Right atrium auricular region (tissue), 2 donors: ENCODE measurements around the gene NDUFS4. TPM values are rescaled to one million over a fixed set of nuclear protein-coding genes. Genes with fewer than 3 reads are reported as not detected.
"Not testable (repeated sequence)": the region's sequence is repeated elsewhere in the genome, so short reads cannot be mapped to it uniquely, and the experiment has no call there.

Experiments
- DNase-seq: peaks from one replicate; pipeline ENCODE4 v3.0.0-alpha.2; 2019; ENCODE audit warnings: low spot score
- H3K27ac ChIP-seq, 2 donors: fragments of 200-600 bp; sonication (generic); 1 replicate in 1 of 2; 2 replicates in 1 of 2; pipeline ENCODE4 v1.5.1; 2016 to 2019
- H3K27me3 ChIP-seq, 2 donors: fragments of 200-600 bp; sonication (generic); one replicate each; pipeline versions ENCODE4 v1.5.1 to v1.6.0; 2017 to 2019
- H3K36me3 ChIP-seq: fragments of 200-600 bp; sonication (generic); one replicate; pipeline ENCODE4 v1.5.1; 2016
- H3K4me1 ChIP-seq, 2 donors: fragments of 200-600 bp; sonication (generic); one replicate each; pipeline versions ENCODE4 v1.5.1 to v1.6.0; 2017 to 2019
- H3K4me3 ChIP-seq, 2 donors: fragments of 200-600 bp; sonication (generic); 1 replicate in 1 of 2; 2 replicates in 1 of 2; pipeline ENCODE4 v1.5.1; 2017 to 2019; ENCODE audit warnings: mild to moderate bottlenecking in 1 of 2, moderate library complexity in 1 of 2
- H3K9me3 ChIP-seq, 2 donors: fragments of 200-600 bp; sonication (generic); one replicate each; pipeline ENCODE4 v1.5.1; 2019
- total RNA-seq, 2 donors: library from RNA; depleted of rRNA; stranded (reverse); fragments of >200 nt; gene quantifications; one replicate each; pipeline ENCODE4 v1.1.0, GENCODE V29; 2016
- TF ChIP-seq, protein P1 (sequence below), 2 donors: fragments of 200-600 bp; sonication (generic); IDR thresholded peaks; one replicate each; pipeline ENCODE4 v1.5.1; 2019; ENCODE audit warnings: antibody characterized with exemption in 2 of 2

The NDUFS4 gene
- total RNA-seq, 2 donors from 2014 or later = 122 to 127 TPM

DNA sequence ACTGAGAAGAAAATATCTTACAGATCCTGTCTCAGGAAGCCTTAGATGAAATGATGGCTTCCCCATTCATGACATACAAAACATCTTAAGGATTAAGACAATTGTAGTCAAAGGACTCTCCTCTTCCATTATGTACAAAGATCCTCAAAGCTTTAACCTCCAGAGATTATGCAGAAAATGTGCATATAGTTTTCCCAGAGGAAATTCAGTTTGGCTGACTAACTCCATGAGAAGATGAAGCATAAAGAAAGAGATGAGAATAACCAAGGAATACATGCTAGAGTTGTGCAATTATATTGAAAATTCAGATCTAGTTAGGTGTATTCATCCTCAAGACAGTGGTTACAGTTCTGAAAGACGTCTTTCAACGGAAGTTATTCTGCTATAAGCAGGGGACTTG is 18.6 kb upstream of the NDUFS4 start:
- Histone ChIP-seq H3K4me1 (no peaks in the 10 kb centered on the region), H3K9me3 (no peaks in the 10 kb centered on the region), H3K27ac (no peak overlapping the region), H3K27me3 (no peaks in the 10 kb centered on the region), H3K36me3 (no peaks in the 10 kb centered on the region), H3K4me3 (no peak overlapping the region)
- TF ChIP-seq, protein P1, sequence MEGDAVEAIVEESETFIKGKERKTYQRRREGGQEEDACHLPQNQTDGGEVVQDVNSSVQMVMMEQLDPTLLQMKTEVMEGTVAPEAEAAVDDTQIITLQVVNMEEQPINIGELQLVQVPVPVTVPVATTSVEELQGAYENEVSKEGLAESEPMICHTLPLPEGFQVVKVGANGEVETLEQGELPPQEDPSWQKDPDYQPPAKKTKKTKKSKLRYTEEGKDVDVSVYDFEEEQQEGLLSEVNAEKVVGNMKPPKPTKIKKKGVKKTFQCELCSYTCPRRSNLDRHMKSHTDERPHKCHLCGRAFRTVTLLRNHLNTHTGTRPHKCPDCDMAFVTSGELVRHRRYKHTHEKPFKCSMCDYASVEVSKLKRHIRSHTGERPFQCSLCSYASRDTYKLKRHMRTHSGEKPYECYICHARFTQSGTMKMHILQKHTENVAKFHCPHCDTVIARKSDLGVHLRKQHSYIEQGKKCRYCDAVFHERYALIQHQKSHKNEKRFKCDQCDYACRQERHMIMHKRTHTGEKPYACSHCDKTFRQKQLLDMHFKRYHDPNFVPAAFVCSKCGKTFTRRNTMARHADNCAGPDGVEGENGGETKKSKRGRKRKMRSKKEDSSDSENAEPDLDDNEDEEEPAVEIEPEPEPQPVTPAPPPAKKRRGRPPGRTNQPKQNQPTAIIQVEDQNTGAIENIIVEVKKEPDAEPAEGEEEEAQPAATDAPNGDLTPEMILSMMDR (IDR thresholded peaks at IDR 0.05) = no peak
- no peak for DNase-seq

DNA sequence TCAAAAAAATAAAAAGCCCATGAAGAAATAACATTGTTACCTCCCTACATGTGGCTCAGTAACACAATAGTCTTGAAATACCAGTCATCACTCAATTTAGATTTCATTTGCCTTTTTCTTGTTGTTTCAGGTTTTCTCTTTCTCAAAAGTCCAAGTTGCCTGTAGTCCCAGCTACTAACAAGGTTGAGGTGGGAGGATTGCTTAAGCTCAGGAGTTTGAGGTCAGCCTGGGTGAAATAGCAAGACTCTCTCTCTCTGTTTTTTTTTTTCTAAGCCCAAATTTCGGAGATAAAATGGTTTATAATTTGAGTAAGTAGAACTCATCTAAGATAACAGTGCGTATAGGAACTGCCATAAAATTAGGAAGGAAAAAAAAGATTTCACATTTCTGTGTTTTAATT is 17.5 kb upstream of the NDUFS4 start:
- no peak overlapping the region for H3K27ac ChIP-seq
- H3K4me3 ChIP-seq = no peak overlapping the region
- no peaks in the 10 kb centered on the region for H3K36me3 ChIP-seq
- TF ChIP-seq, protein P1 (IDR thresholded peaks at IDR 0.05) = no peak
- H3K27me3 ChIP-seq = no peaks in the 10 kb centered on the region
- no peaks in the 10 kb centered on the region for H3K4me1 ChIP-seq
- H3K9me3 ChIP-seq = no peaks in the 10 kb centered on the region
- no peak for DNase-seq

DNA sequence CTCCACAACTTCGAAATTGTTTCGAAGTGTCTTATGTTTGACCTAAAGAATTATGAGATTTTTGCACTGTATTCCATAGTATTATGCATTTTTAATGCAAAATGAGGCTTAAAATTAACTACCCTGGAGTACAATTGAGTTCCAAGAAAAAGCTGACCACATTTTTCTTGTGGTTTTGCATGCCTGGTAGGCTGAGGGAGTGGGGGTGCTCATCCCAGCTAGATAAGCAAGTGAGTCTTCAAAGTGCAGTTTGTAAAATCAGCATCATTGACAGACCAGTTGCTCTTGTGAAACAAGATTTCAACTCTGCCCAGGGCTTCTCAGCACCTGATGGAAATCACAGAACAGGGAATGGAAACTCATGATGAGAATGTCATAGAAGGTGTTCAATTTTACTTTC is 17.0 kb upstream of the NDUFS4 start:
- H3K27ac ChIP-seq = no peak overlapping the region
- H3K9me3 ChIP-seq = no peaks in the 10 kb centered on the region
- no peaks in the 10 kb centered on the region for H3K4me1 ChIP-seq
- TF ChIP-seq, protein P1 (IDR thresholded peaks at IDR 0.05) = no peak
- DNase-seq = no peak
- no peak overlapping the region for H3K4me3 ChIP-seq
- no peaks in the 10 kb centered on the region for H3K36me3 ChIP-seq
- no peaks in the 10 kb centered on the region for H3K27me3 ChIP-seq

DNA sequence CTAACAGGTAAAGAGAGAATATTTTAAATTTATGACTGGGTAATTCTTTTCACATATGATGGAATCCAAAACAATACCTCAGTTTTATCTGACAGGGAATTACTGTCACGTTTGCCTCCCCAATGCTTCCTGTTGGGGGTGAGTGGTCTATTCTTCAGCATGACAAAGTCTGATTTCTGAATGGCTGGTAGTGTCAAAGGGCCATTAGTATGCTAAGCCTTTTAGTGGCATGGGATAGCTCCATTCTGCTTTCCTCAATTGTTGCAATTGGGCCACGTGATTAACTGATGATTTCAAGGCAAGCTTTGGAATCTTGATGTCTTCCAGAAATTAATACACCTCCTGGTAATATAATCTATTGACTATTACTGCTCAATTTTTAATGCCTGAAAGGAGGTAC is 14.7 kb upstream of the NDUFS4 start:
- H3K36me3 ChIP-seq = no peaks in the 10 kb centered on the region
- no peak overlapping the region for H3K4me3 ChIP-seq
- TF ChIP-seq, protein P1 (IDR thresholded peaks at IDR 0.05) = no peak
- H3K27me3 ChIP-seq = no peaks in the 10 kb centered on the region
- DNase-seq = no peak
- H3K4me1 ChIP-seq = no peaks in the 10 kb centered on the region
- no peaks in the 10 kb centered on the region for H3K9me3 ChIP-seq
- H3K27ac ChIP-seq = no peak overlapping the region

DNA sequence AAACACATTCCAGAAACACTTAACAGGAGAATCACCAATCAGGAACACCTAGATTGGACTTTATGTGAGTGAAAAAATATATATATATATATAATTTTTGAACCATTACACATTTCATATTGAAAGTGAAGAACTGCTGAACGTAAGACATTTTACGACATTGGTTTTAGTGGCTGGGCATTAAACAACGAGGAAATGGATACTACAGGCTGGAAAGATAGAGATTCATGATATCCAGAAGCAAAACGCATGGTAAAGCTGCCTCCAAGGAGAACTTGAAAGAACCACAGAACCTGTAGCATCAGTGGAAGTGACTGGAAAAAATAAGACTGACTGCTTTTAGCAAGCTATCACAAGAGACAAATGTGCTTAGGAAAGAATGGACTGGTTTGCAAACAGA is 13.2 kb upstream of the NDUFS4 start:
- no peak overlapping the region for H3K27ac ChIP-seq
- no peaks in the 10 kb centered on the region for H3K9me3 ChIP-seq
- TF ChIP-seq, protein P1 (IDR thresholded peaks at IDR 0.05) = no peak
- no peaks in the 10 kb centered on the region for H3K36me3 ChIP-seq
- no peak overlapping the region for H3K4me3 ChIP-seq
- H3K4me1 ChIP-seq = no peaks in the 10 kb centered on the region
- DNase-seq = no peak
- H3K27me3 ChIP-seq = no peaks in the 10 kb centered on the region

DNA sequence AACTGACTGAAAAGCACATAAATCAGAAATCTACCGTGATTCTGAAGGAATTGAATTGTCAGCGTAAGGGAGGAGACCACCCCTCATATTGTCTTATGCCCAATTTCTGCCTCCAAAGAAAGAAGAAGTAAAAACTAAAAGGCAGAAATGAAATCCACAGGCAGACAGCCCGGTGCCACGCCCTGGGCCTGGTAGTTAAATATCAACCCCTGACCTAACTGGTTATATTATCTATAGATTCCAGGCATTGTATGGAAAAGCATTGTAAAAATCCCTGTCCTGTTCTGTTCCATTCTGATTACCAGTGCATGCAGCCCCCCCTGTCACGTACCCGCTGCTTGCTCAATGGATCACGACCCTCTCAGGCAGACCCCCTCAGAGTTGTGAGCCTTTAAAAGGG is 11.9 kb upstream of the NDUFS4 start:
- H3K27me3 ChIP-seq = not testable (repeated sequence)

More for the DNA sequence above, 11.9 kb upstream of the NDUFS4 start:
- not testable (repeated sequence) for H3K36me3 ChIP-seq, H3K27ac ChIP-seq, H3K4me3 ChIP-seq, H3K9me3 ChIP-seq, H3K4me1 ChIP-seq, DNase-seq
